HL-60 (cell line): Measurements from ENCODE around the gene KRTAP4-11.
"Not testable (repeated sequence)": the region's sequence is repeated elsewhere in the genome, so short reads cannot be mapped to it uniquely, and the experiment has no call there.

Experiments used
- DNase-seq, 2 experiments: peaks; one replicate each; pipeline ENCODE4 v3.0.0-alpha.2; 2010 to 2020; ENCODE audit warnings: low read depth in 1 of 2, low spot score in 1 of 2
- H3K27ac ChIP-seq: fragments of 250-450 bp; sonication (Bioruptor Pico); replicated peaks from 2 replicates; pipeline ENCODE4 v1.5.1; 2020; ENCODE audit warnings: mild to moderate bottlenecking, moderate library complexity
- H3K27me3 ChIP-seq: fragments of 250-450 bp; sonication (Bioruptor Pico); 2 replicates; pipeline ENCODE4 v1.5.1; 2021; ENCODE audit warnings: mild to moderate bottlenecking, moderate library complexity; ENCODE audit not compliant: insufficient read depth, poor library complexity, severe bottlenecking
- H3K4me3 ChIP-seq: replicated peaks from 2 replicates; pipeline ENCODE4 v1.5.1; 2011; ENCODE audit warnings: mild to moderate bottlenecking, control low read depth, low read length; ENCODE audit not compliant: insufficient read depth
- CTCF ChIP-seq: IDR thresholded peaks from one replicate; pipeline ENCODE4 v1.5.1; 2011; ENCODE audit warnings: low read length, control low read depth, inconsistent platforms; ENCODE audit not compliant: insufficient read depth
- GABPA ChIP-seq: IDR thresholded peaks from 2 replicates; pipeline ENCODE4 v1.6.1; 2012; ENCODE audit warnings: low read depth
- POLR2AphosphoS5 ChIP-seq: IDR thresholded peaks from 2 replicates; pipeline ENCODE4 v1.6.1; 2012; ENCODE audit warnings: low read depth
- REST ChIP-seq: IDR thresholded peaks from 2 replicates; pipeline ENCODE4 v1.6.1; 2012; ENCODE audit warnings: low read depth; ENCODE audit not compliant: insufficient replicate concordance
- SPI1 ChIP-seq: IDR thresholded peaks from 2 replicates; pipeline ENCODE4 v1.6.1; 2012; ENCODE audit warnings: low read depth, mild to moderate bottlenecking, borderline replicate concordance
- long read RNA-seq: library from polyadenylated mRNA; unstranded; transcript quantifications from one replicate; pipeline ENCODE4 v2.0.0, GENCODE V29; 2020

Gene KRTAP4-11
- long read RNA-seq = 0 reads

- not testable (repeated sequence) for H3K27ac ChIP-seq, H3K4me3 ChIP-seq, DNase-seq, H3K27me3 ChIP-seq
Measured at GRCh38 chr17:41117846-41118386, at the start of gene KRTAP4-11. KRTAP4-11 (minus strand) TSS chr17:41118373; CDS start chr17:41118315, 58 bp downstream.

GRCh38 chr17:41167561-41167960, 49.4 kb upstream of the KRTAP4-11 start:
- H3K27ac ChIP-seq = no peak overlapping the region

GRCh38 chr17:41163828-41164227, 45.7 kb upstream of the KRTAP4-11 start:
- Histone ChIP-seq H3K4me3 (no peak overlapping the region), H3K27ac (no peak overlapping the region), H3K27me3 (no peaks in the 10 kb centered on the region)
- no peak for DNase-seq
- TF ChIP-seq CTCF = no peak
- no peak for TF ChIP-seq SPI1
- no peak for TF ChIP-seq GABPA
- no peak for TF ChIP-seq REST
- no peak for TF ChIP-seq POLR2AphosphoS5

More at GRCh38 chr17:41167561-41167960, 49.4 kb upstream of the KRTAP4-11 start:
- no peak overlapping the region for H3K4me3 ChIP-seq
- no peak for DNase-seq
- TF ChIP-seq REST (no peak), GABPA (no peak), POLR2AphosphoS5 (no peak), CTCF (no peak), SPI1 (no peak)
- H3K27me3 ChIP-seq = no peaks in the 10 kb centered on the region

GRCh38 chr17:41160648-41161047, 42.5 kb upstream of the KRTAP4-11 start, which contains the start of gene KRTAP4-4:
KRTAP4-4 (minus strand) TSS chr17:41160748; CDS start chr17:41160691, 57 bp downstream.
- TF ChIP-seq GABPA = no peak
- H3K4me3 ChIP-seq = no peak within 1 kb of the TSS
- no peak for DNase-seq

GRCh38 chr17:41160190-41160589, 42.0 kb upstream of the KRTAP4-11 start:
- not testable (repeated sequence) for H3K4me3 ChIP-seq, DNase-seq, H3K27me3 ChIP-seq, H3K27ac ChIP-seq

More at GRCh38 chr17:41160648-41161047, 42.5 kb upstream of the KRTAP4-11 start, which contains the start of gene KRTAP4-4:
- Histone ChIP-seq H3K27me3 (no peaks in the 10 kb centered on the region), H3K27ac (no peak within 1 kb of the TSS)
